GM13976 (cell line): ENCODE data around the gene TAB3.
A peak's percentile ranks its signal among the peaks of the same experiment; 100 is the strongest.

Experiments
- DNase-seq: peaks from one replicate; pipeline ENCODE4 v3.0.0; 2012; ENCODE audit warnings: low spot score
- CTCF ChIP-seq: IDR thresholded peaks from 2 replicates; pipeline ENCODE4 v1.5.1; 2012; ENCODE audit warnings: borderline replicate concordance, mild to moderate bottlenecking; ENCODE audit not compliant: insufficient read depth; ENCODE audit errors: extremely low read depth, missing control alignments, control extremely low read depth
- in situ Hi-C: fragments of 300-500 bp; cut with MboI; formaldehyde crosslinking; loops from one replicate; pipeline ENCODE4 v1.12.0; 2022; ENCODE audit warnings: low sequenced_read_pairs, mixed read lengths, inconsistent platforms; ENCODE audit not compliant: unreplicated experiment

TAB3 gene

GRCh38 chrX:30865015-30865414, 24.0 kb downstream of the TAB3 start:
- peak; percentile 26 for TF ChIP-seq CTCF
- in situ Hi-C loops, result no loop called here
- DNase-seq, result no peak

- no peak for DNase-seq
- in situ Hi-C loops, result no loop called here
- TF ChIP-seq CTCF, result no peak
Measured at GRCh38 chrX:30864383-30864785, 24.7 kb downstream of the TAB3 start.

- no peak for TF ChIP-seq CTCF
- in situ Hi-C loops, result no loop called here
- no peak for DNase-seq
Measured at GRCh38 chrX:30863974-30864373, 25.1 kb downstream of the TAB3 start.

- TF ChIP-seq CTCF, result no peak
- no peak for DNase-seq
- in situ Hi-C loops, result no loop called here
Measured at GRCh38 chrX:30858098-30858497, 31.0 kb downstream of the TAB3 start.

- no peak for TF ChIP-seq CTCF
- DNase-seq, result no peak
- in situ Hi-C loops, result no loop called here
Measured at GRCh38 chrX:30851449-30851848, 37.6 kb downstream of the TAB3 start.

GRCh38 chrX:30835373-30835772, 53.7 kb downstream of the TAB3 start:
- TF ChIP-seq CTCF, result no peak
- in situ Hi-C loops, result no loop called here
- no peak for DNase-seq

- DNase-seq, result no peak
- TF ChIP-seq CTCF, result no peak
- in situ Hi-C loops, result no loop called here
Measured at GRCh38 chrX:30833896-30834295, 55.2 kb downstream of the TAB3 start.
